HCT116 (cell line): ENCODE data around the gene TGOLN2. TPM values are rescaled to one million over a fixed set of nuclear protein-coding genes. Genes with fewer than 3 reads are reported as not detected.
"Not testable (repeated sequence)": the region's sequence is repeated elsewhere in the genome, so short reads cannot be mapped to it uniquely, and the experiment has no call there.

Experiments
- ATAC-seq: fragments of 200-7000 bp; cut with Tn5 transposase; 2 replicates; pipeline ENCODE4 v1.9.1; 2020; ENCODE audit warnings: mild to moderate bottlenecking, moderate library complexity
- BruUV-seq: library from RNA; stranded (reverse); fragments of 400-500 nt; replicated peaks from 2 replicates; lab custom pipeline; 2021; lab: Mats Ljungman, UMichigan
- CTCF ChIA-PET: fragments of 300-600 bp; sonication (Branson Sonifier 250); formaldehyde crosslinking; loops from one replicate; lab custom pipeline; 2021; ENCODE audit warnings: antibody characterized with exemption; lab: Charles Lee
- POLR2A ChIA-PET: fragments of 300-600, 350-600 bp; sonication (Branson Sonifier 250); formaldehyde crosslinking; loops from one replicate; lab custom pipeline; 2021; ENCODE audit warnings: antibody characterized with exemption; lab: Charles Lee
- RAD21 ChIA-PET, 2 experiments: fragments of 300-600 bp; sonication (Branson Sonifier 250); formaldehyde crosslinking; loops; one replicate each; lab custom pipeline; 2023; ENCODE audit warnings: low total read pairs in 2 of 2; ENCODE audit not compliant: uncharacterized antibody in 2 of 2, unreplicated experiment in 2 of 2, low non-redundant PET in 1 of 2; lab: Charles Lee
- DNase-seq: peaks from one replicate; pipeline ENCODE4 v3.0.0-alpha.2; 2010; ENCODE audit warnings: low read depth, low spot score
- H2AFZ ChIP-seq: fragments of 200-600 bp; shearing (Covaris generic), sonication (generic); 2 replicates; pipeline ENCODE4 v1.6.1; 2017; ENCODE audit warnings: low read depth, mixed run types, mixed read lengths, antibody characterized with exemption, low read length; ENCODE audit not compliant: poor library complexity, severe bottlenecking
- H3K27ac ChIP-seq: 2 replicates; pipeline ENCODE4 v1.5.1; 2012; ENCODE audit warnings: low read depth, low read length
- H3K27me3 ChIP-seq: fragments of 200-600 bp; sonication (generic); 2 replicates; pipeline ENCODE4 v1.6.1; 2016; ENCODE audit warnings: mixed run types, low read length, mixed read lengths; ENCODE audit not compliant: insufficient read depth
- H3K36me3 ChIP-seq, 2 experiments: fragments of 200-500 bp in 1 of 2; fragments of 200-600 bp in 1 of 2; sonication (Bioruptor generic) in 1 of 2; sonication (generic) in 1 of 2; 2 replicates each; pipeline versions ENCODE4 v1.5.1 to v1.6.1; 2014 to 2016; ENCODE audit warnings: low read length in 2 of 2, inconsistent platforms in 1 of 2, mixed read lengths in 1 of 2, mixed run types in 1 of 2; ENCODE audit not compliant: insufficient read depth in 2 of 2, control insufficient read depth in 1 of 2
- H3K4me1 ChIP-seq, 2 experiments: fragments of 200-600 bp in 1 of 2; sonication (generic) in 1 of 2; 2 replicates each; pipeline versions ENCODE4 v1.5.1 to v1.6.1; 2012 to 2017; ENCODE audit warnings: low read length in 2 of 2, inconsistent platforms in 1 of 2, mild to moderate bottlenecking in 1 of 2, mixed read lengths in 1 of 2, mixed run types in 1 of 2, moderate library complexity in 1 of 2; ENCODE audit not compliant: insufficient read depth in 2 of 2, control insufficient read depth in 1 of 2
- H3K4me2 ChIP-seq: fragments of 200-600 bp; sonication (generic); 2 replicates; pipeline ENCODE4 v1.6.1; 2017; ENCODE audit warnings: mixed run types, low read length, mixed read lengths
- H3K4me3 ChIP-seq, 2 experiments: fragments of 200-600 bp in 1 of 2; sonication (generic) in 1 of 2; replicated peaks in 1 of 2; 2 replicates each; pipeline ENCODE4 v1.5.1; 2011 to 2016; ENCODE audit warnings: low read length in 2 of 2, control low read depth in 1 of 2, low read depth in 1 of 2, mild to moderate bottlenecking in 1 of 2, mixed read lengths in 1 of 2, mixed run types in 1 of 2
- H3K79me2 ChIP-seq: fragments of 200-600 bp; sonication (generic); 2 replicates; pipeline ENCODE4 v1.6.1; 2017; ENCODE audit warnings: mild to moderate bottlenecking, mixed run types, low read length, moderate library complexity, mixed read lengths; ENCODE audit not compliant: insufficient read depth
- H3K9ac ChIP-seq: fragments of 200-600 bp; sonication (generic); 2 replicates; pipeline ENCODE4 v1.6.1; 2016; ENCODE audit warnings: low read length, mixed read lengths
- H3K9me2 ChIP-seq: fragments of 200-600 bp; sonication (generic), shearing (Covaris generic); 2 replicates; pipeline ENCODE4 v1.6.1; 2017; ENCODE audit warnings: mixed run types, mild to moderate bottlenecking, moderate library complexity; ENCODE audit not compliant: insufficient read depth
- H3K9me3 ChIP-seq, 2 experiments: fragments of 200-500 bp in 1 of 2; fragments of 200-600 bp in 1 of 2; sonication (Bioruptor generic) in 1 of 2; sonication (generic) in 1 of 2; 2 replicates each; pipeline ENCODE4 v1.6.1; 2014 to 2017; ENCODE audit warnings: low read length in 2 of 2, mixed read lengths in 2 of 2, inconsistent platforms in 1 of 2, low read depth in 1 of 2, mild to moderate bottlenecking in 1 of 2, mixed run types in 1 of 2, moderate library complexity in 1 of 2; ENCODE audit not compliant: control insufficient read depth in 1 of 2, insufficient read depth in 1 of 2
- H4K20me1 ChIP-seq: fragments of 200-600 bp; sonication (generic), shearing (Covaris generic); 2 replicates; pipeline ENCODE4 v1.6.1; 2017; ENCODE audit warnings: mixed run types, mild to moderate bottlenecking, moderate library complexity; ENCODE audit not compliant: insufficient read depth
- CEBPB ChIP-seq: IDR thresholded peaks from 2 replicates; pipeline ENCODE4 v1.6.1; 2012; ENCODE audit warnings: low read depth
- CTCF ChIP-seq, 3 experiments: fragments of 200-600 bp in 1 of 3; sonication (generic) in 1 of 3; IDR thresholded peaks in 2 of 3; conservative IDR thresholded peaks in 1 of 3; 2 replicates each; pipeline ENCODE4 v1.5.1; 2012 to 2017; ENCODE audit warnings: low read depth in 2 of 3, low read length in 2 of 3, antibody characterized with exemption in 1 of 3, borderline replicate concordance in 1 of 3, control low read depth in 1 of 3, mild to moderate bottlenecking in 1 of 3, mixed read lengths in 1 of 3, mixed run types in 1 of 3, moderate library complexity in 1 of 3; ENCODE audit not compliant: insufficient read depth in 1 of 3
- EGR1 ChIP-seq: IDR thresholded peaks from 2 replicates; pipeline ENCODE4 v1.6.1; 2012; ENCODE audit warnings: low read depth
- ELF1 ChIP-seq: IDR thresholded peaks from 2 replicates; pipeline ENCODE4 v1.6.1; 2012; ENCODE audit warnings: low read depth, borderline replicate concordance
- EZH2 ChIP-seq: fragments of 200-600 bp; sonication (generic); IDR thresholded peaks from 2 replicates; pipeline ENCODE4 v1.6.1; 2017; ENCODE audit warnings: antibody characterized with exemption, mixed run types
- FOSL1 ChIP-seq: IDR thresholded peaks from 2 replicates; pipeline ENCODE4 v1.6.1; 2012; ENCODE audit warnings: low read depth
- JUND ChIP-seq: IDR thresholded peaks from 2 replicates; pipeline ENCODE4 v1.6.1; 2012
- SP1 ChIP-seq: IDR thresholded peaks from 2 replicates; pipeline ENCODE4 v1.6.1; 2012; ENCODE audit warnings: low read depth
- SRF ChIP-seq: IDR thresholded peaks from 2 replicates; pipeline ENCODE4 v1.6.1; 2012; ENCODE audit warnings: low read depth
- YY1 ChIP-seq: IDR thresholded peaks from 2 replicates; pipeline ENCODE4 v1.6.1; 2011; ENCODE audit warnings: low read length, low read depth, moderate library complexity, mild to moderate bottlenecking; ENCODE audit not compliant: insufficient replicate concordance; ENCODE audit errors: extremely low read depth
- intact Hi-C: fragments of 100-400 bp; cut with micrococcal nuclease; formaldehyde crosslinking; loops from 2 replicates; pipeline ENCODE4 v1.10.0; 2022
- total RNA-seq: library from RNA; stranded (reverse); gene quantifications from one replicate; pipeline ENCODE4 v1.2.1, GENCODE V29; 2021; ENCODE audit not compliant: unreplicated experiment

The TGOLN2 gene
- total RNA-seq, 1 experiment from 2014 or later = 43.2 TPM

- no peak for DNase-seq
- RAD21 ChIA-PET = no interaction called here
- POLR2A ChIA-PET = no interaction called here
- Histone ChIP-seq H3K4me2 (no peak overlapping the region), H2AFZ (no peak overlapping the region), H3K36me3 (no peaks in the 10 kb centered on the region), H3K4me1 (no peaks in the 10 kb centered on the region), H3K27ac (no peak overlapping the region), H3K9me3 (no peaks in the 10 kb centered on the region), H4K20me1 (no peaks in the 10 kb centered on the region), H3K79me2 (no peaks in the 10 kb centered on the region), H3K4me3 (no peak overlapping the region), H3K9ac (no peak overlapping the region), H3K27me3 (no peaks in the 10 kb centered on the region), H3K9me2 (no peaks in the 10 kb centered on the region)
- no peak for TF ChIP-seq CTCF (IDR thresholded peaks at IDR 0.05 in 2 of 3, conservative IDR thresholded peaks at IDR 0.05 in 1 of 3; ENCODE audit: borderline replicate concordance in 1 of 3, insufficient read depth in 1 of 3, low read depth in 2 of 3, low read length in 2 of 3)
- no peak for TF ChIP-seq FOSL1
- TF ChIP-seq SP1 = no peak
- TF ChIP-seq EGR1 = no peak
- TF ChIP-seq JUND = no peak
- TF ChIP-seq CEBPB = no peak
- TF ChIP-seq SRF = no peak
- no peak for TF ChIP-seq ELF1
- TF ChIP-seq YY1 = no peak
- no peak for TF ChIP-seq EZH2
- no TSS peak for BruUV-seq
- intact Hi-C loops = no loop called here
- CTCF ChIA-PET = no interaction called here
- no peak for ATAC-seq
These were observed 39.4 kb upstream of the TGOLN2 start for GRCh38 chr2:85367180-85367579.

GRCh38 chr2:85362653-85363387 lies 35.0 kb upstream of the TGOLN2 start:
- H3K4me2 ChIP-seq, H2AFZ ChIP-seq, H3K4me3 ChIP-seq, POLR2A ChIA-PET, H3K9me2 ChIP-seq, ATAC-seq, H3K4me1 ChIP-seq, RAD21 ChIA-PET, H3K79me2 ChIP-seq, H4K20me1 ChIP-seq, H3K9me3 ChIP-seq, CTCF ChIA-PET, H3K27me3 ChIP-seq, DNase-seq, H3K36me3 ChIP-seq, BruUV-seq, H3K27ac ChIP-seq, intact Hi-C loops, H3K9ac ChIP-seq: not testable (repeated sequence)
